ENCODE results near the gene PCA3.

The PCA3 gene

DNA sequence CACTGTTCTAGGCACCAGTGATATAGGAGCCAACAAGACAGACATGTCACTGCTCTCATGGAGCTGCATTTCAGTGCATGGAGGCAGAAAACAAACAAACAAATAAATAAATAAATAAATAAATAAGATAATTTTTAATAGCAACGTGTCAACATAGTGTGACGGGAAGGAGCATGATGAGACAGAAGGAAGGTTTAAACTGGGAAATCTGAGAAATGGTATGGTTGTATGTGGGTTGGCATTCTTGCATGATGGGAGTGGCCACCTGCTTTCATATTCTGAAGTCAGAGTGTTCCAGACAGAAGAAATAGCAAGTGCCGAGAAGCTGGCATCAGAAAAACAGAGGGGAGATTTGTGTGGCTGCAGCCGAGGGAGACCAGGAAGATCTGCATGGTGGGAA lies at the start of gene PCA3:
PCA3 (plus strand) TSS at position 301 of the 400 bp plus-strand sequence.
- H3K4me3 ChIP-seq (ENCODE audit: low read depth in 1 of 5, low read length in 5 of 5): no peak within 1 kb of the TSS
- no peaks in the 10 kb centered on the region for H3K9me3 ChIP-seq (ENCODE audit: control insufficient read depth in 5 of 5, low read length in 5 of 5)
- no peaks in the 10 kb centered on the region for H3K36me3 ChIP-seq (ENCODE audit: control insufficient read depth in 5 of 5, insufficient read depth in 5 of 5, low read length in 5 of 5)
- H3K27me3 ChIP-seq (ENCODE audit: control insufficient read depth in 5 of 5, insufficient read depth in 4 of 5, low read length in 5 of 5): no peaks in the 10 kb centered on the region
- no peak within 1 kb of the TSS for H3K27ac ChIP-seq (ENCODE audit: low read depth, low read length)
- H3K4me1 ChIP-seq (ENCODE audit: control insufficient read depth in 5 of 5, insufficient read depth in 5 of 5, low read length in 5 of 5): peaks cover 0 to 5% (median 0%) of the 10 kb centered on the region in 5 donors
- no peak within 1 kb of the TSS for H3K9ac ChIP-seq (ENCODE audit: low read length in 5 of 5)

DNA sequence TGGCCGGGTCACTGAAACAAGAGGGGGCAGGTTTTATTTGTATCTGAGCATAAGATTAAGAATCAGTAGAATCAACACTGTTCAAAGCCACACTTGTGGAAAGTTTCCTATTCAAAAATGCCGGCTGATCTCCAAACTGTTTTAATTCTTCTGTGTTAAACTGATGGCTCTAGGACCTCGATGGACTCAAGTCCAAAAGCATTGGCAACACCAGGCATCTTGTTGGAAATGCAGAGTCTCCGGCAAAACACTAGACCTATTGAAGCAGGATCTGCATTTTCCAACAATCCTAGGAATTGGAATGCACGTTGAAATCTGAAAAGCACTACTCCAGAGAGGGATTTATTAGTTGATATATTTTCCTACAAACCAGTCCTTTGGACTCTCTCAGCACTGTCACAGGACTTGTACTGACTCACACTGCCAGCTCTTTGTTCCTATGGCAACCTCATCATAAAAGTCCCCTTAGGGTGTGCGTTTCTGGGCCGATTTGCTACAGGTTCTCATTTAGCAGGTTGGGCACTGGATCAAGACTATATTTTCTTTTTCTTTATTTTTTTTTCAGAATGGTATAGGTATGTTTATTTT lies 48.1 kb upstream of the PCA3 start:
- Histone ChIP-seq H3K4me3 (ENCODE audit: low read depth in 1 of 5, low read length in 5 of 5) (no peak overlapping the region), H3K27ac (ENCODE audit: low read depth, low read length) (no peak overlapping the region), H3K36me3 (ENCODE audit: control insufficient read depth in 5 of 5, insufficient read depth in 5 of 5, low read length in 5 of 5) (no peaks in the 10 kb centered on the region), H3K9ac (ENCODE audit: low read length in 5 of 5) (no peak overlapping the region), H3K27me3 (ENCODE audit: control insufficient read depth in 5 of 5, insufficient read depth in 4 of 5, low read length in 5 of 5) (no peaks in the 10 kb centered on the region), H3K4me1 (ENCODE audit: control insufficient read depth in 5 of 5, insufficient read depth in 5 of 5, low read length in 5 of 5) (peaks cover 0 to 14% (median 4%) of the 10 kb centered on the region in 5 donors), H3K9me3 (ENCODE audit: control insufficient read depth in 5 of 5, low read length in 5 of 5) (no peaks in the 10 kb centered on the region)

DNA sequence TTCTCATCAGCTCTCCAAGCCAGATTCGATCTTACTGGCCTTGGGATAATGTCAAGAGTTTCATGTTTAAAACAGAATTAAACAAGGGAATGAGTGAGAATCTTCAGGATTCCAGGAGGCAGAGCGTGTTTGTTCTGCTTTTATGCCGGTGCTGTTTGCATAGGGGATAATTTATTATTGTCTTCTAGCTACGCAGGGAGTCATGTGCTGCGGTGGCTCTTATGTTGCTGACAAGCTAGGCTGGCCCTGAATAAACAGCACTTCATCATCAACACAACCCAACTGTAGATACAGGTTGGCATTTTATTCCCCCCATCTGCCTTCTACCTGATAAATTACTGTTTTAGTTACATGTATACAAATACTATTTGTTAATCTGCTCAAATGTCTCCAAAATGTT lies 47.1 kb upstream of the PCA3 start:
- no peaks in the 10 kb centered on the region for H3K27me3 ChIP-seq (ENCODE audit: control insufficient read depth in 5 of 5, insufficient read depth in 4 of 5, low read length in 5 of 5)
- no peak overlapping the region for H3K27ac ChIP-seq (ENCODE audit: low read depth, low read length)
- H3K4me1 ChIP-seq (ENCODE audit: control insufficient read depth in 5 of 5, insufficient read depth in 5 of 5, low read length in 5 of 5): peaks cover 0 to 14% (median 4%) of the 10 kb centered on the region in 5 donors
- H3K36me3 ChIP-seq (ENCODE audit: control insufficient read depth in 5 of 5, insufficient read depth in 5 of 5, low read length in 5 of 5): no peaks in the 10 kb centered on the region
- H3K9ac ChIP-seq (ENCODE audit: low read length in 5 of 5): no peak overlapping the region
- H3K4me3 ChIP-seq (ENCODE audit: low read depth in 1 of 5, low read length in 5 of 5): no peak overlapping the region
- H3K9me3 ChIP-seq (ENCODE audit: control insufficient read depth in 5 of 5, low read length in 5 of 5): no peaks in the 10 kb centered on the region

DNA sequence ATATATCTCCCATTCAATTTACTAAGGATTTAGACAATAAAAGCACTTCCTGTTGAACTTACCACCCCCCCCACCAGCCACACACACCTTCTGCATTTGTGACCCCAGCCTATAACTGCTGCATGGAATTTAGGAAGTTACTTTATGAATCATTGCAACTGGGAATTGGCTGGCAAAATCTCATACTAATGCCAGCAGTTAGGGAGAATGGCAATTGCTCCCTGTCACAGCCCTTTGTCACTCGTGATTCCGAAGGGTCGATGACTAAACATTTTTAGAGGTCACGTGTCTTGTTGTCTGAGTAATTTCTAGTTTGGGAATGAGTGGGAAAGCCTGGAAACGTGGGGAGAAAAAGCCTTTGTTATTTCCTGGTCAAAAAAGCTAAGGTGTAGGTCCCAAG lies 46.6 kb upstream of the PCA3 start:
- Histone ChIP-seq H3K27ac (ENCODE audit: low read depth, low read length) (no peak overlapping the region), H3K4me3 (ENCODE audit: low read depth in 1 of 5, low read length in 5 of 5) (no peak overlapping the region), H3K9me3 (ENCODE audit: control insufficient read depth in 5 of 5, low read length in 5 of 5) (no peaks in the 10 kb centered on the region)

DNA sequence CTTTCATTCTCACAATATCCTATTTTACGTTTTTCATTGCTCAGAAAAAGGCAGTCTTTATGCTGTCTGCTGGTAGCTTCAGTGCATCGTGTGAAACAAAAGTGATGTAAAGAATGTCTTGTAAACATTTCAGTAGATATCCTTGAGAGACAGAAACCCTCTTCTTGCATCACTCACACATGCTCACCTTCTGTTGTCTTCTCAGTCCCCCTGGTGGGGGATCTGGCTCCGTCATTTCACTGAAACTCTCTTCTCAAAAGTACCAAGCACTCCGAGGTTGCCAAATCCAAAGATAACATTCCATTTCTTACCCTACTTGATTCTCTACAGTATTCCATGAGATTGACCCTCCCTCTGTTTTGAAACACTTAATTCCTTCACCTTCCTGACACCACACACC lies 46.1 kb upstream of the PCA3 start:
- Histone ChIP-seq H3K9me3 (ENCODE audit: control insufficient read depth in 5 of 5, low read length in 5 of 5) (no peaks in the 10 kb centered on the region), H3K9ac (ENCODE audit: low read length in 5 of 5) (no peak overlapping the region), H3K27ac (ENCODE audit: low read depth, low read length) (no peak overlapping the region), H3K4me1 (ENCODE audit: control insufficient read depth in 5 of 5, insufficient read depth in 5 of 5, low read length in 5 of 5) (peaks cover 0 to 14% (median 4%) of the 10 kb centered on the region in 5 donors), H3K36me3 (ENCODE audit: control insufficient read depth in 5 of 5, insufficient read depth in 5 of 5, low read length in 5 of 5) (no peaks in the 10 kb centered on the region), H3K4me3 (ENCODE audit: low read depth in 1 of 5, low read length in 5 of 5) (no peak overlapping the region), H3K27me3 (ENCODE audit: control insufficient read depth in 5 of 5, insufficient read depth in 4 of 5, low read length in 5 of 5) (no peaks in the 10 kb centered on the region)

More for the DNA sequence above, 46.6 kb upstream of the PCA3 start:
- no peaks in the 10 kb centered on the region for H3K27me3 ChIP-seq (ENCODE audit: control insufficient read depth in 5 of 5, insufficient read depth in 4 of 5, low read length in 5 of 5)
- H3K36me3 ChIP-seq (ENCODE audit: control insufficient read depth in 5 of 5, insufficient read depth in 5 of 5, low read length in 5 of 5): no peaks in the 10 kb centered on the region
- no peak overlapping the region for H3K9ac ChIP-seq (ENCODE audit: low read length in 5 of 5)
- peaks cover 0 to 14% (median 4%) of the 10 kb centered on the region in 5 donors for H3K4me1 ChIP-seq (ENCODE audit: control insufficient read depth in 5 of 5, insufficient read depth in 5 of 5, low read length in 5 of 5)

DNA sequence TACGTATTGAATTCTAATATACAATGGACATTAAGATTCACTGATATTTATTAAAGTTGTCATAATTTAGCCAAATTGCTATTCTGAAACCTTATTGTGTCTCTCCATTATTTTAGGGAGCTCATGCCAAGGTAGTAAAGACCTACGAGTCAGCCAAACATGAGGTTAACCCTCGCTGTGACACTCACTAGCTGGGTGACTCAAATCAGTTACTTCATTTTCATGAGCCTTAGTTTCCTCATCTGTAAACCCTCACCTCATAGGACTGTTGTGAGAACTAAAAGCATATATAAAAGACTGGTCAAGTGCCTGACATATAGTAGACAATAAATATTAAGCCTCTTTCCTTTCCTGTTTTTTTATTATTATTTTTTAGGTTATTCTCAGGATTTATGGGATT lies 44.0 kb upstream of the PCA3 start:
- Histone ChIP-seq H3K4me3 (ENCODE audit: low read depth in 1 of 5, low read length in 5 of 5) (no peak overlapping the region), H3K27ac (ENCODE audit: low read depth, low read length) (no peak overlapping the region), H3K4me1 (ENCODE audit: control insufficient read depth in 5 of 5, insufficient read depth in 5 of 5, low read length in 5 of 5) (peaks cover 0 to 7% (median 0%) of the 10 kb centered on the region in 5 donors), H3K9ac (ENCODE audit: low read length in 5 of 5) (no peak overlapping the region), H3K36me3 (ENCODE audit: control insufficient read depth in 5 of 5, insufficient read depth in 5 of 5, low read length in 5 of 5) (no peaks in the 10 kb centered on the region), H3K27me3 (ENCODE audit: control insufficient read depth in 5 of 5, insufficient read depth in 4 of 5, low read length in 5 of 5) (peaks cover 0 to 2% (median 0%) of the 10 kb centered on the region in 5 donors), H3K9me3 (ENCODE audit: control insufficient read depth in 5 of 5, low read length in 5 of 5) (no peaks in the 10 kb centered on the region)

DNA sequence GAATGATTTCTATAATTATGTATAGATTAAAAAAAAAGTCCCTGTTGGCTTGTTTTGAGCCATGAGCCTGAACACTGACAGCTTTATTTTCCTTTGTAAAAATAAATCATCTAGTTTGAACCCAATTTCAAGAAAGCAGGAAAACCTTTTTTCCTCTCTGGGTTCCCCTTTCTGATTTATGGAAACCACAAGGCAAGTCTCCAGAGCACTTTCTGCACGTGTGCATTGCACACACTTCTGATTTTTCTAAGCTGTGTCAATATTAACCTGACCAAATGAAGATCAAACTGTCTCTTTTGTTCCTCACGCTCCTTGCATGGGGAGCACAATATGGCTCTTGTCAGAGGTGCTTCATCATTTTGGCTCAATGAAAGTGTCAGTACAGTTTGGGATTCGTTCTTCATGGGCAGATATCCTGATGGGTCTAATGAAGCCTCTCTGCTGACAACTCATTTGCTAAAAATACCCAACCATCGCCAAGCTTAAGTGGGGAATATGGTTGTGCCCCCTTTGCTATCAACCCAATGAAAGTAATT lies 39.2 kb upstream of the PCA3 start:
- H3K9ac ChIP-seq (ENCODE audit: low read length in 5 of 5): no peak overlapping the region
- H3K4me1 ChIP-seq (ENCODE audit: control insufficient read depth in 5 of 5, insufficient read depth in 5 of 5, low read length in 5 of 5): peaks cover 0 to 8% (median 0%) of the 10 kb centered on the region in 5 donors
- H3K36me3 ChIP-seq (ENCODE audit: control insufficient read depth in 5 of 5, insufficient read depth in 5 of 5, low read length in 5 of 5): no peaks in the 10 kb centered on the region
- no peaks in the 10 kb centered on the region for H3K9me3 ChIP-seq (ENCODE audit: control insufficient read depth in 5 of 5, low read length in 5 of 5)
- peaks cover 0 to 2% (median 0%) of the 10 kb centered on the region in 5 donors for H3K27me3 ChIP-seq (ENCODE audit: control insufficient read depth in 5 of 5, insufficient read depth in 4 of 5, low read length in 5 of 5)
- H3K27ac ChIP-seq (ENCODE audit: low read depth, low read length): no peak overlapping the region
- no peak overlapping the region for H3K4me3 ChIP-seq (ENCODE audit: low read depth in 1 of 5, low read length in 5 of 5)

DNA sequence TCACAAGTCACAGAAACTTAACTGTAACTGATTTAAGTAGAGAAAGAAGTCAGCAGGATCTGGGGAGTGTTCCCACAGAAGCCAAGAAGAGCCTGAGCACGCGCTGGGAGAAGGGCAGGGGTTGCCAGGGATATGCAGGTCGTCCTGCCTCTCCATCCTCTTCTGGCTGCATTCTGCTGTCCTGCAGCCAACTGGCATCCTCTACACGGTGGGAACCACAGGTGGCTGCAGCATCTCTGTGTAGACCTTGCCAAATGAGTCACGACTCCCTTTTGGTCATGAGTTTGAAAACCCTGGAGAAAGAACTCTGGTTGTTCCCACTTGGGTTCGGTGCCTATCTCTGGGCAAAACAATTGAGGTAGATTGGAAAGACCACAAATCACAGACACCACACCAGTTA lies 38.4 kb upstream of the PCA3 start:
- no peak overlapping the region for H3K27ac ChIP-seq (ENCODE audit: low read depth, low read length)
- H3K27me3 ChIP-seq (ENCODE audit: control insufficient read depth in 5 of 5, insufficient read depth in 4 of 5, low read length in 5 of 5): peaks cover 0 to 3% (median 0%) of the 10 kb centered on the region in 5 donors
- H3K4me3 ChIP-seq (ENCODE audit: low read depth in 1 of 5, low read length in 5 of 5): no peak overlapping the region
- H3K9me3 ChIP-seq (ENCODE audit: control insufficient read depth in 5 of 5, low read length in 5 of 5): no peaks in the 10 kb centered on the region
- H3K36me3 ChIP-seq (ENCODE audit: control insufficient read depth in 5 of 5, insufficient read depth in 5 of 5, low read length in 5 of 5): no peaks in the 10 kb centered on the region
- H3K4me1 ChIP-seq (ENCODE audit: control insufficient read depth in 5 of 5, insufficient read depth in 5 of 5, low read length in 5 of 5): peaks cover 0 to 8% (median 0%) of the 10 kb centered on the region in 5 donors
- no peak overlapping the region for H3K9ac ChIP-seq (ENCODE audit: low read length in 5 of 5)

DNA sequence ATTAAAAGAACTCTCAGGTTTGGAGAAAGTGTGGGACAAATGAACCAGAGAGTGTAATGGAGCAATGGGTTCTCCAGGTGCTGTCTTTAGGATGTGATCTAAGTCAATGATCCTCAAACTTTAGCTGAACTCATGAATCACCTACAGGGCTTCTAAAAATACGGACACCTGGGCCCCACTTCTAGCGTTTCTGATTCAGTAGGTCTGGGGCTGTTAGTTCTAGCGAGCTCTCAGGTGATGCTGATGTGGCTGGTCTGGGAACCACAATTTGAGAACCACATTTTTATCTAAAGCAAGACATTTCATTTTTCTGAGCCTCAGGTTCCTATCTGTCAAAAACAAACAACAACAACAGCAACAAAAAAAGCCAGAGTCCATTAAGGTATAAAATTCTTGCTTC lies 35.1 kb upstream of the PCA3 start:
- Histone ChIP-seq H3K36me3 (ENCODE audit: control insufficient read depth in 5 of 5, insufficient read depth in 5 of 5, low read length in 5 of 5) (no peaks in the 10 kb centered on the region), H3K9ac (ENCODE audit: low read length in 5 of 5) (no peak overlapping the region), H3K4me1 (ENCODE audit: control insufficient read depth in 5 of 5, insufficient read depth in 5 of 5, low read length in 5 of 5) (peaks cover 0 to 8% (median 0%) of the 10 kb centered on the region in 5 donors), H3K4me3 (ENCODE audit: low read depth in 1 of 5, low read length in 5 of 5) (no peak overlapping the region), H3K27me3 (ENCODE audit: control insufficient read depth in 5 of 5, insufficient read depth in 4 of 5, low read length in 5 of 5) (peaks cover 0 to 3% (median 0%) of the 10 kb centered on the region in 5 donors), H3K27ac (ENCODE audit: low read depth, low read length) (no peak overlapping the region), H3K9me3 (ENCODE audit: control insufficient read depth in 5 of 5, low read length in 5 of 5) (no peaks in the 10 kb centered on the region)

DNA sequence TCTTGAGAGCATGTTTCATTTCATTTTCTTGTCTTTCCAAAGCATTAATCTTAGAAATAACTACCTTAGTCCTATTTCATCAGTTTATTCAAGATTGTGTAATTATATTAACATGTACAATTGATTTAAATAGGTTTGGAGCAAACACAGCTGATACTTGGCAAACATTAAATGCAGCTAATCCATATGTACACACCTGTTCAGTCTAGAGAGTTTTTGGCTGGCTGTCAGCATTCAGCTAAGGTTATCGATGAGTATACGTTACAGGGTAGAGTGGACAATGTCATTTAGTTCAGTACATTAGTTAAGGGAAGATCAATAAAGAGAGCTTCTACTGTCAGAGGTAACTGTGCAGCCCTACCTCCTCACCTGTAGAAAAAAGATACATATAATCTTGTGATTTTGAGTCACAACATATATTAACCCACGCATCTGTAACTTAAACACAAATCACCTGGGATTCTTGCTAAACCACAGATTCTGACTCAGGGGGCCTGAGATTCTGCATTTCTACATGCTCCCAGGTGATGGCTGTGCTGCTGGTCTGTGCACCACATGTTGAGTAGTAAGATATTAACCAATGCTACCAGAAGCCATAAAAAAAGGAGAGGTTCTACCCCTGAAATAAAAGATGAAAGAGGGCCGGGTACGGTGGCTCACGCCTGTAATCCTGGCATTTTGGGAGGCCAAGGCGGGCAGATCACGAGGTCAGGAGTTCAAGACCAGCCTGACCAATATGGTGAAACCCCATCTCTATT lies 34.1 kb upstream of the PCA3 start:
- Histone ChIP-seq H3K9ac (ENCODE audit: low read length in 5 of 5) (no peak overlapping the region), H3K27ac (ENCODE audit: low read depth, low read length) (no peak overlapping the region), H3K27me3 (ENCODE audit: control insufficient read depth in 5 of 5, insufficient read depth in 4 of 5, low read length in 5 of 5) (peaks cover 0 to 3% (median 0%) of the 10 kb centered on the region in 5 donors), H3K4me3 (ENCODE audit: low read depth in 1 of 5, low read length in 5 of 5) (no peak overlapping the region), H3K9me3 (ENCODE audit: control insufficient read depth in 5 of 5, low read length in 5 of 5) (no peaks in the 10 kb centered on the region), H3K36me3 (ENCODE audit: control insufficient read depth in 5 of 5, insufficient read depth in 5 of 5, low read length in 5 of 5) (no peaks in the 10 kb centered on the region), H3K4me1 (ENCODE audit: control insufficient read depth in 5 of 5, insufficient read depth in 5 of 5, low read length in 5 of 5) (peaks cover 0 to 8% (median 0%) of the 10 kb centered on the region in 5 donors)
